Gastrocnemius medialis (tissue), 4 donors: ENCODE results near the gene LIN28B.

Source experiments
- POLR2A ChIP-seq, 2 donors: fragments of 450-650 bp; IDR thresholded peaks; one replicate each; pipeline ENCODE4 v1.6.1; 2017; ENCODE audit warnings: antibody characterized with exemption in 2 of 2, mild to moderate bottlenecking in 2 of 2, moderate library complexity in 2 of 2
- TF ChIP-seq, protein P1 (sequence below), 5 experiments: fragments of 450-650 bp in 3 of 5; fragments of 200-600 bp in 2 of 5; sonication (generic) in 2 of 5; IDR thresholded peaks in 4 of 5; conservative IDR thresholded peaks in 1 of 5; 1 replicate in 4 of 5; 2 replicates in 1 of 5; pipeline ENCODE4 v1.5.1; 2016 to 2019; ENCODE audit warnings: antibody characterized with exemption in 5 of 5, mild to moderate bottlenecking in 3 of 5, moderate library complexity in 3 of 5

DNA sequence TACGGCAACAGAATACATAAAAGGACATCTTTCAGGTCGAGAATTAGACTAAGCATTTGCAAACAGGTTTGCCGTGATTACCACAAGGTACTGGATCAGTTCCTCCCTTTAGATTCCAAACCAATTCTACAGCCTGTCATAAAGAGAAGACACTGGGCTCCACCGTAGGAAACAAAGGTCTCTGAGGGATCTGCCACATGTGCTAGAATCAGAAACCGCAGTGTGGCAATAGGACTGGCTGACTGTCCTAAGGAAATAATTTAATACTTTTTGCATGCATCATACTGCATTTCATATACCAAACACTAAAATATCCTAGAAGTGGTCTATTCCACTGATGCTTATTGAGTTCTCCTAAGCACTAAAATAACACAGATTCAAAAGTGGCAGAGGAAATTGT lies 163.7 kb downstream of the LIN28B start:
- TF ChIP-seq, protein P1, sequence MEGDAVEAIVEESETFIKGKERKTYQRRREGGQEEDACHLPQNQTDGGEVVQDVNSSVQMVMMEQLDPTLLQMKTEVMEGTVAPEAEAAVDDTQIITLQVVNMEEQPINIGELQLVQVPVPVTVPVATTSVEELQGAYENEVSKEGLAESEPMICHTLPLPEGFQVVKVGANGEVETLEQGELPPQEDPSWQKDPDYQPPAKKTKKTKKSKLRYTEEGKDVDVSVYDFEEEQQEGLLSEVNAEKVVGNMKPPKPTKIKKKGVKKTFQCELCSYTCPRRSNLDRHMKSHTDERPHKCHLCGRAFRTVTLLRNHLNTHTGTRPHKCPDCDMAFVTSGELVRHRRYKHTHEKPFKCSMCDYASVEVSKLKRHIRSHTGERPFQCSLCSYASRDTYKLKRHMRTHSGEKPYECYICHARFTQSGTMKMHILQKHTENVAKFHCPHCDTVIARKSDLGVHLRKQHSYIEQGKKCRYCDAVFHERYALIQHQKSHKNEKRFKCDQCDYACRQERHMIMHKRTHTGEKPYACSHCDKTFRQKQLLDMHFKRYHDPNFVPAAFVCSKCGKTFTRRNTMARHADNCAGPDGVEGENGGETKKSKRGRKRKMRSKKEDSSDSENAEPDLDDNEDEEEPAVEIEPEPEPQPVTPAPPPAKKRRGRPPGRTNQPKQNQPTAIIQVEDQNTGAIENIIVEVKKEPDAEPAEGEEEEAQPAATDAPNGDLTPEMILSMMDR (IDR thresholded peaks at IDR 0.05 in 4 of 5, conservative IDR thresholded peaks at IDR 0.05 in 1 of 5), result no peak
- no peak for TF ChIP-seq POLR2A (IDR thresholded peaks at IDR 0.05)
